H9 (cell line): ENCODE data around the gene KLF15. TPM values are rescaled to one million over a fixed set of nuclear protein-coding genes. Genes with fewer than 3 reads are reported as not detected.

Source experiments
- DNase-seq: peaks from one replicate; pipeline ENCODE4 v3.0.0-alpha.2; 2017
- H2AFZ ChIP-seq: one replicate; pipeline ENCODE4 v1.6.1; 2013; ENCODE audit warnings: mild to moderate bottlenecking, low read length, control low read depth, moderate library complexity
- H2AK5ac ChIP-seq: 2 replicates; pipeline ENCODE4 v1.6.1; 2013; ENCODE audit warnings: low read length, control low read depth, mixed read lengths; ENCODE audit not compliant: insufficient read length
- H2BK120ac ChIP-seq: one replicate; pipeline ENCODE4 v1.6.1; 2013; ENCODE audit warnings: low read depth, mild to moderate bottlenecking, low read length, control low read depth, inconsistent platforms; ENCODE audit not compliant: poor library complexity, severe bottlenecking
- H2BK12ac ChIP-seq: 2 replicates; pipeline ENCODE4 v1.6.1; 2013; ENCODE audit warnings: low read length, control low read depth, mixed read lengths, low read depth; ENCODE audit not compliant: insufficient read length
- H2BK15ac ChIP-seq: 2 replicates; pipeline ENCODE4 v1.6.1; 2013; ENCODE audit warnings: low read depth, low read length, control low read depth
- H2BK20ac ChIP-seq: one replicate; pipeline ENCODE4 v1.6.1; 2013; ENCODE audit warnings: low read depth, mild to moderate bottlenecking, low read length, control low read depth, inconsistent platforms; ENCODE audit not compliant: poor library complexity, severe bottlenecking
- H2BK5ac ChIP-seq: 2 replicates; pipeline ENCODE4 v1.6.1; 2013; ENCODE audit warnings: low read length, control low read depth, mixed read lengths; ENCODE audit not compliant: insufficient read length
- H3K14ac ChIP-seq: 2 replicates; pipeline ENCODE4 v1.6.1; 2013; ENCODE audit warnings: low read length, control low read depth; ENCODE audit not compliant: insufficient read depth
- H3K18ac ChIP-seq: 2 replicates; pipeline ENCODE4 v1.6.1; 2013; ENCODE audit warnings: low read depth, mild to moderate bottlenecking, mixed read lengths, low read length, control low read depth; ENCODE audit not compliant: insufficient read length
- H3K23ac ChIP-seq: 2 replicates; pipeline ENCODE4 v1.6.1; 2013; ENCODE audit warnings: low read length, control low read depth, mixed read lengths, low read depth; ENCODE audit not compliant: insufficient read length
- H3K23me2 ChIP-seq: 2 replicates; pipeline ENCODE4 v1.6.1; 2013; ENCODE audit warnings: low read depth, mild to moderate bottlenecking, mixed read lengths, low read length, control low read depth; ENCODE audit not compliant: insufficient read length, poor library complexity, severe bottlenecking
- H3K27ac ChIP-seq: 2 replicates; pipeline ENCODE4 v1.5.1; 2013; ENCODE audit warnings: low read length, control low read depth, mixed read lengths, low read depth; ENCODE audit not compliant: insufficient read length
- H3K27me3 ChIP-seq: 2 replicates; pipeline ENCODE4 v1.6.1; 2013; ENCODE audit warnings: low read length, control low read depth, inconsistent platforms; ENCODE audit not compliant: insufficient read depth
- H3K4ac ChIP-seq: 2 replicates; pipeline ENCODE4 v1.6.1; 2013; ENCODE audit warnings: low read depth, mild to moderate bottlenecking, control low read depth, inconsistent platforms, low read length, moderate library complexity
- H3K4me1 ChIP-seq: 2 replicates; pipeline ENCODE4 v1.6.1; 2013; ENCODE audit warnings: low read length, control low read depth, inconsistent platforms; ENCODE audit not compliant: insufficient read depth
- H3K4me2 ChIP-seq: 2 replicates; pipeline ENCODE4 v1.6.1; 2013; ENCODE audit warnings: low read length, control low read depth, mixed read lengths; ENCODE audit not compliant: insufficient read length, insufficient read depth
- H3K56ac ChIP-seq: 2 replicates; pipeline ENCODE4 v1.6.1; 2013; ENCODE audit warnings: low read depth, mild to moderate bottlenecking, mixed read lengths, low read length, control low read depth; ENCODE audit not compliant: insufficient read length
- H3K79me1 ChIP-seq: 2 replicates; pipeline ENCODE4 v1.6.1; 2013; ENCODE audit warnings: low read depth, mild to moderate bottlenecking, moderate library complexity, low read length, control low read depth, inconsistent platforms; ENCODE audit not compliant: insufficient read depth, poor library complexity, severe bottlenecking
- H3K79me2 ChIP-seq: 2 replicates; pipeline ENCODE4 v1.6.1; 2013; ENCODE audit warnings: low read length, control low read depth, inconsistent platforms; ENCODE audit not compliant: insufficient read depth
- H3K9ac ChIP-seq: 2 replicates; pipeline ENCODE4 v1.6.1; 2013; ENCODE audit warnings: low read length, control low read depth, mixed read lengths; ENCODE audit not compliant: insufficient read length; ENCODE audit errors: extremely low read depth
- H3K9me3 ChIP-seq: one replicate; pipeline ENCODE4 v1.6.1; 2013; ENCODE audit warnings: low read depth, low read length, inconsistent platforms; ENCODE audit not compliant: control insufficient read depth
- H3T11ph ChIP-seq: one replicate; pipeline ENCODE4 v1.6.1; 2013; ENCODE audit warnings: mild to moderate bottlenecking, low read length, control low read depth, inconsistent platforms
- H4K20me1 ChIP-seq: one replicate; pipeline ENCODE4 v1.6.1; 2013; ENCODE audit not compliant: control insufficient read depth, insufficient read length, insufficient read depth
- H4K5ac ChIP-seq: 2 replicates; pipeline ENCODE4 v1.6.1; 2013; ENCODE audit warnings: low read depth, mild to moderate bottlenecking, mixed read lengths, low read length, control low read depth; ENCODE audit not compliant: insufficient read length
- H4K8ac ChIP-seq: replicated peaks from 2 replicates; pipeline ENCODE4 v1.6.1; 2013; ENCODE audit warnings: low read length, control low read depth, mixed read lengths, low read depth; ENCODE audit not compliant: insufficient read length
- H4K91ac ChIP-seq: 2 replicates; pipeline ENCODE4 v1.6.1; 2013; ENCODE audit warnings: low read depth, mild to moderate bottlenecking, moderate library complexity, mixed read lengths, low read length, control low read depth; ENCODE audit not compliant: insufficient read length
- H3K27ac Mint-ChIP-seq, 3 experiments: 2 replicates in 2 of 3; 3 replicates in 1 of 3; pipeline ENCODE4 v1.8.0; 2020 to 2021; ENCODE audit warnings: mixed read lengths in 3 of 3, mild to moderate bottlenecking in 1 of 3, moderate library complexity in 1 of 3
- H3K27me3 Mint-ChIP-seq: 2 replicates; pipeline ENCODE4 v1.8.0; 2021; ENCODE audit warnings: low read depth, mild to moderate bottlenecking, moderate library complexity, mixed read lengths
- H3K36me3 Mint-ChIP-seq, 3 experiments: 2 replicates in 2 of 3; 3 replicates in 1 of 3; pipeline ENCODE4 v1.8.0; 2020 to 2021; ENCODE audit warnings: low read depth in 3 of 3, mixed read lengths in 3 of 3; ENCODE audit not compliant: insufficient read depth in 1 of 3
- H3K4me1 Mint-ChIP-seq, 2 experiments: 2 replicates each; pipeline ENCODE4 v1.8.0; 2020; ENCODE audit warnings: mixed read lengths in 2 of 2
- H3K4me3 Mint-ChIP-seq, 2 experiments: 2 replicates in 1 of 2; 3 replicates in 1 of 2; pipeline ENCODE4 v1.8.0; 2020 to 2021; ENCODE audit warnings: mild to moderate bottlenecking in 2 of 2, mixed read lengths in 2 of 2, moderate library complexity in 1 of 2
- H3K9me3 Mint-ChIP-seq, 2 experiments: 2 replicates in 1 of 2; 3 replicates in 1 of 2; pipeline ENCODE4 v1.8.0; 2020; ENCODE audit warnings: mild to moderate bottlenecking in 2 of 2, mixed read lengths in 2 of 2, moderate library complexity in 1 of 2
- CTCF ChIP-seq: fragments of 200-600 bp; sonication (generic); conservative IDR thresholded peaks from 3 replicates; pipeline ENCODE4 v1.8.0; 2021; ENCODE audit warnings: antibody characterized with exemption, mild to moderate bottlenecking
- WGBS: extraction: QIAGEN DNeasy Blood & Tissue Kit; methylation state at CpG from one replicate; pipeline ENCODE4 v1.1.7; 2013; ENCODE audit warnings: missing lambda C conversion rate, low lambda C conversion rate, mixed read lengths; ENCODE audit not compliant: insufficient read length; ENCODE audit errors: extremely low coverage; 5-methylcytosine and 5-hydroxymethylcytosine counted together
- total RNA-seq: library from RNA; stranded (reverse); gene quantifications from 2 replicates; pipeline ENCODE4 v1.2.1, GENCODE V29; 2021

KLF15 gene
- total RNA-seq, 1 experiment from 2014 or later, result 10.8 TPM

- Histone ChIP-seq H2BK120ac (no peak overlapping the region), H2BK12ac (no peak overlapping the region), H4K5ac (no peak overlapping the region), H3K9ac (no peak overlapping the region), H3K9me3 (no peaks in the 10 kb centered on the region), H2BK20ac (no peak overlapping the region), H4K20me1 (no peaks in the 10 kb centered on the region), H3K18ac (no peak overlapping the region), H3K4ac (no peak overlapping the region), H4K8ac (no peak overlapping the region), H3K79me1 (no peaks in the 10 kb centered on the region), H3K56ac (no peak overlapping the region), H2AFZ (no peak overlapping the region), H2AK5ac (no peak overlapping the region), H3K79me2 (no peaks in the 10 kb centered on the region), H3K4me2 (no peak overlapping the region), H3K27ac (no peak overlapping the region), H3T11ph (no peak overlapping the region), H3K14ac (no peak overlapping the region), H2BK15ac (no peak overlapping the region), H3K23me2 (no peaks in the 10 kb centered on the region), H3K27me3 (no peaks in the 10 kb centered on the region), H2BK5ac (no peak overlapping the region), H3K4me1 (no peaks in the 10 kb centered on the region; the same call in 1 of the 2 replicates), H4K91ac (no peak overlapping the region), H3K23ac (no peak overlapping the region)
- DNase-seq, result peak; percentile 21
- H3K36me3 Mint-ChIP-seq, result peaks cover 0 to 5% (median 2%) of the 10 kb centered on the region in 3 experiments; a peak in 3 of 7 replicates
- H3K4me1 Mint-ChIP-seq, result peaks cover 14 to 18% of the 10 kb centered on the region in 2 experiments
- H3K27me3 Mint-ChIP-seq, result peaks cover 13% of the 10 kb centered on the region
- WGBS, result no CpG with 5 or more reads among the region's 11 CpGs
- H3K9me3 Mint-ChIP-seq, result peaks cover 9 to 11% of the 10 kb centered on the region in 2 experiments
- H3K27ac Mint-ChIP-seq, result peak overlapping the region in 1 of 3 experiments; percentile 34; a peak in 1 of 7 replicates
- TF ChIP-seq CTCF, result no peak
- no peak overlapping the region for H3K4me3 Mint-ChIP-seq
Observed at GRCh38 chr3:126314790-126315658, 42.2 kb downstream of the KLF15 start.
